Pancreas (tissue), 10 donors: Measurements from ENCODE around the gene MORC2. TPM values are rescaled to one million over a fixed set of nuclear protein-coding genes. Genes with fewer than 3 reads are reported as not detected.

Experiments
- ATAC-seq, 4 donors: fragments of 200-7000 bp; cut with Tn5 transposase; one replicate each; pipeline versions ENCODE4 v1.8.0 to v1.9.1; 2020; ENCODE audit warnings: mild to moderate bottlenecking in 4 of 4, moderate library complexity in 4 of 4
- DNase-seq, 6 donors: peaks; one replicate each; pipeline ENCODE4 v3.0.0-alpha.2; 2020
- FAIRE-seq: peaks from 2 replicates; lab custom pipeline; 2012; peaks lifted over from hg19 to GRCh38; lab: Jason Lieb, UNC
- H3K27ac ChIP-seq, 4 donors: fragments of 200-600 bp; sonication (generic); 1 replicate in 3 of 4; 2 replicates in 1 of 4; pipeline versions ENCODE4 v1.5.0 to v1.8.0; 2020
- H3K27me3 ChIP-seq, 4 donors: fragments of 200-600 bp; one replicate each; pipeline ENCODE4 v1.8.0; 2021
- H3K36me3 ChIP-seq, 3 donors: fragments of 200-600 bp; sonication (generic) in 1 of 3; one replicate each; pipeline versions ENCODE4 v1.5.0 to v1.8.0; 2020 to 2021
- H3K4me1 ChIP-seq, 3 donors: fragments of 200-600 bp; one replicate each; pipeline ENCODE4 v1.8.0; 2021
- H3K4me3 ChIP-seq, 4 donors: fragments of 200-600 bp; sonication (generic) in 2 of 4; one replicate each; pipeline versions ENCODE4 v1.5.0 to v1.8.0; 2020 to 2021
- H3K9me3 ChIP-seq, 4 donors: fragments of 200-600 bp; one replicate each; pipeline ENCODE4 v1.8.0; 2021
- WGBS, 2 donors: extraction: QIAGEN DNeasy Blood & Tissue Kit; methylation state at CpG; one replicate each; pipeline ENCODE4 v1.1.7; 2013; 5-methylcytosine and 5-hydroxymethylcytosine counted together
- intact Hi-C, 3 donors: fragments of 100-400 bp; cut with DNase I; formaldehyde crosslinking; loops; one replicate each; pipeline versions ENCODE4 v1.11.1 to v1.14.2; 2022
- polyA plus RNA-seq, 2 donors: library from polyadenylated mRNA; stranded (reverse); fragments of 200-250 nt; gene quantifications; one replicate each; pipeline ENCODE4 v1.2.3, GENCODE V29; 2013
- total RNA-seq, 6 donors: library from RNA; stranded (reverse); fragmentation: NEBNext Ultra II Directional in 4 of 6; extraction: Animal tissue kit (Norgen Biotek cat#: 25700) in 4 of 6; gene quantifications; one replicate each; pipeline versions ENCODE4 v1.2.1 to v1.2.4, GENCODE V29; 2021 to 2023
- TF ChIP-seq, protein P1 (sequence below), 4 donors: fragments of 200-600 bp; sonication (generic) in 3 of 4; IDR thresholded peaks; one replicate each; pipeline versions ENCODE4 v1.5.0 to v1.8.0; 2021; ENCODE audit warnings: antibody characterized with exemption in 4 of 4
- donor health status: healthy with polysubstance abuse.
- donor health status: DM: no; HTN: no; CAD: no; lungs with moderate emphysema.
- donor health status: DM: no; HTN: no; CAD: no.
- donor health status: control.
- donor health status: control.
- donor health status: Bipolar disorder and iron deficiency.
- donor health status: DM: yes; HTN: yes; CAD: no.
- donor health status: DM: no; HTN: no; CAD: no.
- donor health status: DM: no; HTN: no; CAD: no.
- donor health status: DM: yes; HTN: yes; CAD: no.

Gene MORC2
- total and polyA plus RNA-seq, 8 donors, result 7.8 to 36.1 (median 10.8) TPM

DNA sequence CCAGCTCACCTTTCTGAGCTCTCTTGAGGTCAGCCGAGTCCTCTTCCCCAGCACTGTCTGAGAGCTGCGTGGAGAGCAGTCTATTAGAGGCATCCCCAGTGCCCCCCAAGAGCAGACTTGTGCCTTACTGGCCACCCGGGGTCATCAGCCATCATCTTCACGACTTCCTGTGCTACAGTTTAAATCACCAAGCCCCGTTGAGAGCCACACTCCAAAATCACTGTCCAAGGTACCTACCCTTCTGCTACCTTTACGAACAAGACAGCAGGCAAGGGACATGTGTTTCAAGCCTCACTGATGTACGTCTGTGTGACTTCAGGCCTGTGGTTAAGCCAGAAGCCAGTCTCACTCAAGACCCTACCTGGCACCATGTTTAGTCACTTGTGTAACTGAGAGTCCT is 35.1 kb downstream of the MORC2 start:
- FAIRE-seq (no peak), ATAC-seq (no peak), DNase-seq (no peak)
- no peaks in the 10 kb centered on the region for H3K27me3 ChIP-seq
- H3K4me1 ChIP-seq, result no peaks in the 10 kb centered on the region
- 85 to 86% methylated on average over 7 of the region's 7 CpGs for WGBS, 2 donors
- no peak overlapping the region for H3K27ac ChIP-seq
- H3K9me3 ChIP-seq, result no peaks in the 10 kb centered on the region
- TF ChIP-seq, protein P1, sequence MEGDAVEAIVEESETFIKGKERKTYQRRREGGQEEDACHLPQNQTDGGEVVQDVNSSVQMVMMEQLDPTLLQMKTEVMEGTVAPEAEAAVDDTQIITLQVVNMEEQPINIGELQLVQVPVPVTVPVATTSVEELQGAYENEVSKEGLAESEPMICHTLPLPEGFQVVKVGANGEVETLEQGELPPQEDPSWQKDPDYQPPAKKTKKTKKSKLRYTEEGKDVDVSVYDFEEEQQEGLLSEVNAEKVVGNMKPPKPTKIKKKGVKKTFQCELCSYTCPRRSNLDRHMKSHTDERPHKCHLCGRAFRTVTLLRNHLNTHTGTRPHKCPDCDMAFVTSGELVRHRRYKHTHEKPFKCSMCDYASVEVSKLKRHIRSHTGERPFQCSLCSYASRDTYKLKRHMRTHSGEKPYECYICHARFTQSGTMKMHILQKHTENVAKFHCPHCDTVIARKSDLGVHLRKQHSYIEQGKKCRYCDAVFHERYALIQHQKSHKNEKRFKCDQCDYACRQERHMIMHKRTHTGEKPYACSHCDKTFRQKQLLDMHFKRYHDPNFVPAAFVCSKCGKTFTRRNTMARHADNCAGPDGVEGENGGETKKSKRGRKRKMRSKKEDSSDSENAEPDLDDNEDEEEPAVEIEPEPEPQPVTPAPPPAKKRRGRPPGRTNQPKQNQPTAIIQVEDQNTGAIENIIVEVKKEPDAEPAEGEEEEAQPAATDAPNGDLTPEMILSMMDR (IDR thresholded peaks at IDR 0.05), result no peak
- peaks cover 8 to 71% (median 54%) of the 10 kb centered on the region in 3 donors for H3K36me3 ChIP-seq
- intact Hi-C loops, result no loop called here
- H3K4me3 ChIP-seq, result no peak overlapping the region

DNA sequence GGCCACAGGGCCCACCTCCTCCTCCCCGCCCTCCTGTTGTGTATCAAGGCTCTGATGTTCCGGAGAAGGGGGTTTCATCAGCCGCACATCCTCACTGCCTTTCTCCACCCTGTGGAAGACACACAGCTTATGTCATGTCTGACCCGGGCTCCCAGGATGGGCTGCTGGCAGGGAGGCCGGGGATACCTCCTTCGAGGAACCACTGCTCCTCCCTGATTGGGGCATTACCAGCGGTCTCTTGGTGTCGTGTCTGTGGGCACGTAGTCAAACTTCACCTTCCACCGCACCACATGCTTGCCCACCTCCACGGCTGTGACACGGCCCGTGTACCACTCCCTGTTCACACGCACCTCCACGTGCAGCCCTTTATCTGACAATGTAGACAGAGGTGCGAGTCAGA is 35.9 kb downstream of the MORC2 start:
- Histone ChIP-seq H3K4me3 (no peak overlapping the region), H3K27me3 (no peaks in the 10 kb centered on the region), H3K9me3 (no peaks in the 10 kb centered on the region), H3K36me3 (peaks cover 8 to 73% (median 51%) of the 10 kb centered on the region in 3 donors), H3K4me1 (no peaks in the 10 kb centered on the region), H3K27ac (no peak overlapping the region)
- FAIRE-seq (no peak), ATAC-seq (no peak), DNase-seq (no peak)
- TF ChIP-seq, protein P1 (IDR thresholded peaks at IDR 0.05), result no peak
- WGBS, 2 donors, result 94 to 95% methylated on average over 16 of the region's 16 CpGs
- intact Hi-C loops, result no loop called here

DNA sequence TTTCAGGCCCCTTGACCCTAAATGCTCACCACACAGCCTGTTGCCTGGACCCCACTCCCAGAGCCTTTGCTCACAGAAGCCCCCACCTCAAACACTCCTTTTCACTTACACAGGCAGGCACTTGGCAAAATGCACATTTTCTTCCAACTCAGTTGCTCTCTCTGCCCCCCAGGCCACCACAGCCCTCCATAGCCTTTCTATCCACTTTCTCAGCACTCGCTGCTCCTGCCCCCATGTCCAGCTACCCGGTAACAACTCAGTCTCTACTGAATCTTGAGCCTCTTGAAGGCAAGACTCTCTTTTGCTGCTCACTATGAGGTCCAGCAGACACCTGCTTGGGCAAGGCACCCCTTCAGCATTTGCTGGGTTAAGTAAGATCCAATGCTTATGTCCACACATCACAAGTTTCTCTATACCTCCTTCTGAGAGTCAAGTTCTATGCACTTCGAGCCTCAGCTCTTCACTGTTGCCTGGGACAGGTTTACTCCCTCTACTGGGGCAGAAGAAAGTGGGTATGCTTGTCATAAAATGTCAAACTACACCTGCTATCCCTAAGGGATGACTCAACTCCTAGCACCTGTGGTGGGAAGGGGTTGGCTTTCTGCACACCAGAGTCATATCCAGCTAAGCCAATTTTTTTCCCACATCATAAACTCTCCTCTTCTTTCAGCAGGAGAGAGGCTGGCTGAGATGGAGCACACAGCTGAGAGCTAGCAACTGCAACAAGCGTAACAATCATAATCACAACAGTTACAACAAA is 36.9 kb downstream of the MORC2 start:
- Histone ChIP-seq H3K27ac (no peak overlapping the region), H3K4me3 (no peak overlapping the region), H3K27me3 (no peaks in the 10 kb centered on the region), H3K36me3 (peaks cover 3 to 73% (median 45%) of the 10 kb centered on the region in 3 donors), H3K9me3 (no peaks in the 10 kb centered on the region), H3K4me1 (no peaks in the 10 kb centered on the region)
- DNase-seq, result no peak
- no peak for ATAC-seq
- TF ChIP-seq, protein P1 (IDR thresholded peaks at IDR 0.05), result no peak
- no peak for FAIRE-seq
- 92 to 94% methylated on average over 4 of the region's 4 CpGs for WGBS, 2 donors
- intact Hi-C loops, result no loop called here

DNA sequence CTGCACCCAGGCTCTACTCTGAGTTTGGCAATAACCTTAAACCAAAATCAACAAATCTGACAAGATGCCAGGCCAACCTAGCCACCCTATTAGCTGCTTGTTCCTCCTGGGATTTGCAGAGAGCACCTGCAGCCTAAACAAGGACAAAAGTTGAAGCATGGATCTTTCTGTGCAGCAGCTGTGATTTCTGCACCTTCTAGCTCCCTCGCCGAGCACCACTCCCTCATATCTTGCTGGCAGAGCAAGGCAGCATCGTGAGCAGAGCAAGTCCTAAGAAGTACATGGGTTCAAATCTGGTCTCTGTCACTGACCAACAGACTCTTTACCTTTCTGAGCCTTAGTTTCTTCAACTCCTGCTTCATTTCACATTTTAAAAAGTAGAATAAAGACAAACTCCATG is 38.3 kb downstream of the MORC2 start:
- no peaks in the 10 kb centered on the region for H3K27me3 ChIP-seq
- no peaks in the 10 kb centered on the region for H3K9me3 ChIP-seq
- FAIRE-seq (no peak), DNase-seq (no peak), ATAC-seq (no peak)
- TF ChIP-seq, protein P1 (IDR thresholded peaks at IDR 0.05), result no peak
- no peaks in the 10 kb centered on the region for H3K4me1 ChIP-seq
- 93 to 94% methylated on average over 3 of the region's 3 CpGs for WGBS, 2 donors
- intact Hi-C loops, result no loop called here
- no peak overlapping the region for H3K27ac ChIP-seq
- peaks cover 3 to 64% (median 38%) of the 10 kb centered on the region in 3 donors for H3K36me3 ChIP-seq
- no peak overlapping the region for H3K4me3 ChIP-seq

DNA sequence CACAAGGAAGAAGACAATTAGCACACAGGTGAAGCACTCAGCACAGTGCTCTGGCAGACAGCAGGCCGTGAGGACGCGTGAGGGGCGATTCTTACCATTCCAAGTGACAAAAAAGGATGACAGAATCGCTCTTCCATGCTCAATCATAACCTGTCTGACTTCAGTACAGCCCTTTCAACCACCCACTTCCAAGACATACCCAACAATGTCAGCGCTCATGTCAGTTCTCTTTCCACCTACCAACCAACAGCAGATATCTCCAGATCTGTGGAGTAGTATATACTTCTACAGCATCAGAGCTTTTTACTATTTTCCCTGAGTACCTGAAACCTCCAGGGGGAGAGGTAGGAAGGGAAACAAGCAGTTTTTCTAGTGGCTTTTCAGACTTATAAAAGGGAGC is 40.2 kb downstream of the MORC2 start:
- Histone ChIP-seq H3K4me1 (no peaks in the 10 kb centered on the region), H3K4me3 (no peak overlapping the region), H3K36me3 (peaks cover 3 to 45% (median 21%) of the 10 kb centered on the region in 3 donors), H3K9me3 (no peaks in the 10 kb centered on the region), H3K27me3 (no peaks in the 10 kb centered on the region), H3K27ac (no peak overlapping the region)
- intact Hi-C loops, result loop anchor here in 1 of 3 donors (10.0 kb wide), 1 partner anchor 164 kb away; no protein-coding TSS in a partner anchor
- TF ChIP-seq, protein P1 (IDR thresholded peaks at IDR 0.05), result no peak
- ATAC-seq (no peak), FAIRE-seq (no peak), DNase-seq (no peak)
- WGBS, 2 donors, result 92 to 95% methylated on average over 6 of the region's 6 CpGs
